LNCAP (cell line): ENCODE results near the gene MAP3K4.

Experiments
- TF ChIP-seq, protein P1 (sequence below): fragments of 450-650 bp; IDR thresholded peaks from 2 replicates; pipeline ENCODE4 v1.5.1; 2017; ENCODE audit warnings: mild to moderate bottlenecking

MAP3K4 gene

DNA sequence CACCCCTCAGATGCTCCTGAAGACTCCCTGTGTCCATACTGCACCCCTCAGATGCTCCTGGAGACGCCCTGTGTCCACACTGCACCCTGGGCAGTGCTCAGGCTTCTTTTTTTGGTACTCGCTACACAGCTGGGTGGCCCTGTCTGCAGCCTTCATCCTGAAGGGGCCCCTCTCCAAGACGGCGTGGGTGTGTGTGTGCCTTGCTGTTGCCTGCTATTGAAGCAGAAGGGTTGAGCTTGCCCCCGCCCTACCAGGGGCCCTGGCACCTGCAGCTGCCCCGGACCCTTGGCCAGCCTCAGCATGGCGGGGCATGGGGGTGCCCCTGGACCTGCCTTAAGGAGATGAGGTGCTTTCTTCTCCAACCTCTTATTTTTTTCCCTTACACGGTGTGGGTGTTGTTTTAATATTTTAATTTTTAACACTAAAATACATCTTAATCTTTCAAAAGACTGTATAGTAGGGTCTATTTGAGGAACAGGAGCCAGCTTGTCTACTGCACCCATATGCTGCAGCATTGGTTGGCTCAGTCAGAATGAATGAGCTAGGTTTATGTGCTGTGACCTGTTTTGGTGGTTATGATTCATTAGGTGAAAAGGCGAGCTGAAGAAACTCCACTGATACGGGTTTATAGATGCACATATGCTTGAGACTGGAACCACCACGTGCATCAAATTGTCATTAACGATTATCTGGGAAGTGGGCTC is 146.4 kb downstream of the MAP3K4 start:
- TF ChIP-seq, protein P1, sequence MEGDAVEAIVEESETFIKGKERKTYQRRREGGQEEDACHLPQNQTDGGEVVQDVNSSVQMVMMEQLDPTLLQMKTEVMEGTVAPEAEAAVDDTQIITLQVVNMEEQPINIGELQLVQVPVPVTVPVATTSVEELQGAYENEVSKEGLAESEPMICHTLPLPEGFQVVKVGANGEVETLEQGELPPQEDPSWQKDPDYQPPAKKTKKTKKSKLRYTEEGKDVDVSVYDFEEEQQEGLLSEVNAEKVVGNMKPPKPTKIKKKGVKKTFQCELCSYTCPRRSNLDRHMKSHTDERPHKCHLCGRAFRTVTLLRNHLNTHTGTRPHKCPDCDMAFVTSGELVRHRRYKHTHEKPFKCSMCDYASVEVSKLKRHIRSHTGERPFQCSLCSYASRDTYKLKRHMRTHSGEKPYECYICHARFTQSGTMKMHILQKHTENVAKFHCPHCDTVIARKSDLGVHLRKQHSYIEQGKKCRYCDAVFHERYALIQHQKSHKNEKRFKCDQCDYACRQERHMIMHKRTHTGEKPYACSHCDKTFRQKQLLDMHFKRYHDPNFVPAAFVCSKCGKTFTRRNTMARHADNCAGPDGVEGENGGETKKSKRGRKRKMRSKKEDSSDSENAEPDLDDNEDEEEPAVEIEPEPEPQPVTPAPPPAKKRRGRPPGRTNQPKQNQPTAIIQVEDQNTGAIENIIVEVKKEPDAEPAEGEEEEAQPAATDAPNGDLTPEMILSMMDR: no peak

DNA sequence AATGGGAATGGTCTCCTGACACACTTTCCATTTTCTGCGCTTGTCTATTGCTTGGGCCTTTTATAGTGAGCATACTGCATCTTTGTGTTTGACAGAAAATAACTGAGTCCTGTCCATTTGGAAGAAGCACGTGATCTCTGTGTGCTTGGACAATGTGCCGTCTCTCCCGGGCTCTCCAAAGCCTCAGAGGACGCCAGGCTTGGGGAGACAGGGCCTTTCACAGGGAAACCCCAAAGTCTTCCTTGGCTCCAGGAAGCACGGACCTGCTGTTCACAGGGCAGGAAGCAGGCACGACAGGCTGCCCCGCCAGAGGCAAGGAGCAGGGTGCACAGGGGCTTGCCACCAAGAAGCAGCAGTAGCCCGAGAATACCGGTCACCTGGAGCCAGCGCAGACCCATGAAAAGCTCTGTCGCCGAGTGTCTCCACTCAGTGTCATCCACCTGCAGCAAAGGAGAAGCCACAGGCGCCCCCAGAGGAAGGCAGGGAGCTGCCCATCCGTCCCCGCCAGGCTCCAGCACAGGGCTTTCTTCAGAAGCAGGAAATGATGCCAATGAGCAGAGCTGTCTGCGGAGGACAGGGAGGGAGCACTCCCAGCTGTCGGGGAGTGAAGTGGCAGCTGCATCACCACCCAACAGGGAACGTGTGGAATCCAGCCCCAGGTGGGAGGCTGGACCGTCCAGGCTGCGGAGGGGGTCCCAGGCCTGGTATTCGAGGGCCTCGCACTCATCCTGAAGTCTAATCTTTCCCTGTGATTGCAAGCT is 147.2 kb downstream of the MAP3K4 start:
- TF ChIP-seq, protein P1: no peak

DNA sequence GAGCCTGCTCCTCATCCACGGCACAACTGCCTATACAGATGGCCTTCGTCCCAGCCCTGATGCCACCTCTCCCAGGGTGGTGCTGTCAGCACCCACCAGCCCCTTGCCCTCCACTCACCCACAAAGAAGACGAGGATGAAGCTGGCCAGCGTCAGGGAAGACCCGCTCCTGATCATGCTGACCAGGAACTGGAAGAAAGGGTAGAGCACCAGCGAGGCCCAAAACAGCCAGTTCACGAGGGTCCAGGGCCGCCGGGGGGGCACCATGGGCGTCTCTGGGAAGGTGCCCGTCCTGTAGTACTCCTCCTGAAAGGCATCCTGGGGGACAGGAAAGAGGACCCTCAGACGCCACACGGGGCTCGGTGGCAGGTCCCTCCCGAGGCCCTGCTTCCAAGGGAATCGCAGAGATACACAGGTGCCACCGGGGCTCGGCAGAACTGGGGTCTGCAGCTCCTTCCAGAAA is 147.8 kb downstream of the MAP3K4 start:
- TF ChIP-seq, protein P1: no peak

DNA sequence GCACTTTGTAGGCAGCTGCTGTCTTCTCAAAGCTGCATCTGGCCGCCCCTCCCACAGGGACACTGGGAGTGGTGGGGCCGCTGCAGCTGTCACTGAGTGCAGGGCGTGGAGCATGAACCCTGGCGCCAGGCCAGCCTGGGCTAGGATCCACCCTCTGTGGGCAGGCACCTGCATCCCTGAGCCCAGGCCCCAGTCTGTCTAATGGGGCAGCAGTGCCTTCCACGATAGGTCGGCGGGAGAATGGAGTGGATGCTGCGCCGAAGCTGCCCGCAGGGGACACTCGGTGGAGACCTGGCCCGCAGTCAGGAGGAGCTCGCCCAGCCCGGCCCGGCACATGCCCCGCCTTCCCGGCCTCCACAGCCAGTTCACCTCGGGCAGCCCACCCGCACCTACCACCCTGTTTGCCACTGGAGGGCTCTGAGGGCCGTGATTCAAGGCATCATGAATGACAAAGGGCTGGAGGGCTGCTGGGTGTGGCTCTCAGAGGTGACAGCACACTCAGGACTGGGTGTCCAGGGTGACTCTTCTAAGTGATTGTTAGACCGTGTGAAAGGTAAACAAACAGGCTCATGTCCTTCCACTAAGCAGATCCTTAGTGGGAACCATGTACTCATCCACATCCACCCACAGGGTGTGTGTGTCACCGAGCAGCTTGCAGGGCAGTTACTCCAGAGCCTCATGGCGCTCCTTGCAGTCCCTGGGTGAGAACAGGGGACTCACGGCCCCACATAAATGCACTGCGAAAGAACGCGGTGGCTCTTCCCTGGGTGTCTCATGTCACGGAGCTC is 148.4 kb downstream of the MAP3K4 start:
- TF ChIP-seq, protein P1: no peak

DNA sequence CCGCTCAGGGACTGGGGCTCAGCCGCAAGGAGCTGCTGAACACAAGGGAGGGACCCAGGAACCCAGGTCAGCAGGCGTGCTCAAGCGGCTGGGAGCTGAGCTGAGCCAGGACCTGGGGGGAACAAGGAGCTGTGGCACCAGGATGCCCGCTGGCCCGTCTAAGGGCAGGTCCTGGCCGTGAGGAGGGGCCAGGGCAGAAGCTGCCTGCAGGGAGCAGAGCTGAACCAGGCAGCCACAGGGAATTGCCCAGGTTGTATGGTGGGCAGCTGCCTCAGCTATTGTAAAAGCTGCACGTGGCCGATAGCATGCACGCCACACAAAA is 148.9 kb downstream of the MAP3K4 start:
- TF ChIP-seq, protein P1: no peak

DNA sequence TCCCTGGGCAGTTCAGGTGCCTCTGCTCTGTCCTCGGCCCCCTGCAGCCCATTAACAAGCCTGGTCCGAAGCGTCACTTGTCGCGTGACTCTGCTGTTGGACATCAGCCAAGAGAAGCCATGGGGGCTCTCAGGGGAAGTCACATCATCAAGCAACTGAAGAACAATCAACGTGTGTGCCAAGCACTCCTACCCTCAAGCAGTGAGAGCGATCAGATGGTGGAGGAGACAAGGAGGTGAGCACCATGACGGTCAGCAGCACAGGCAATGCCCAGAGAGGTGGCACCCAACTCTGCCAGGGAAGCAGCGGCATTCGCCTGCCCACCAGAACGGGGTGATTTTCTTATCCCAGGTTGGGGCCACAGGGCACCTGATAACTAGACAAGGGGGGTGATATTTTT is 149.6 kb downstream of the MAP3K4 start:
- TF ChIP-seq, protein P1: no peak

DNA sequence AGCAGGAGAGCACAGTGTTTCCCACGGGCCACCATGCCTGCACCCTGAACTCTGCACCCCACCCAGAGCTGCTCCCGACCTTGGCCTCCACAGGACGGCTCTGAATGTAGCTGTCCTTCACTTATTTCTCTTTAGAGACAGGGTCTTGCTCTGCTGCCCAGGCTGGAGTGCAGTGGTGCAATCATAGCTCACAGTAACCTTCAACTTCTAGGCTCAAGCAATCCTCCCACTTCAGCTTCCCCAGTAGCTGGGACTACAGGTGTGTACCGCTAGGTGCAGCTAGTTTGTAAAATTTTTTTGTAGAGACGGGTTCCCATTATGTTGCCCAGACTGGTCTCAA is 151.4 kb downstream of the MAP3K4 start:
- TF ChIP-seq, protein P1: no peak
